ENCODE measurements around the gene ITGAD.

DNA sequence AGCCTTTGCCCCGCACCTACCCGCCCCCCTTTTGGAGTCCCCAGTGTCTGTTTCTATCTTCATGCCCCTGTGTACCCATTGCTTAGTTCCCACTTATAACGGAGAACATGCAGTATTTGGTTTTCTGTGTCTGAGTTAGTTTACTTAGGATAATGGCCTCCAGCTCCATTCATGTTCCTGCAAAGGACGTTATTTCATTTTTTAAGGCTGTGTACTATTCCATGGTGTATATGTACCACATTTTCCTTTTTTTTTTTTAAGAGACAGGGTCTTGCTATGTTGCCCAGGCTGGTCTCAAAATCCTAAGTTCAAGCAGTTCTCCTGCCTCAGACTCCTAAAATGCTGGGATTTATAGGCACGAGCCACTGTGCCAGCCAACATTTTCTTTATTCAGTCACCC lies 74.7 kb downstream of the ITGAD start:
- TF ChIP-seq, protein P1, sequence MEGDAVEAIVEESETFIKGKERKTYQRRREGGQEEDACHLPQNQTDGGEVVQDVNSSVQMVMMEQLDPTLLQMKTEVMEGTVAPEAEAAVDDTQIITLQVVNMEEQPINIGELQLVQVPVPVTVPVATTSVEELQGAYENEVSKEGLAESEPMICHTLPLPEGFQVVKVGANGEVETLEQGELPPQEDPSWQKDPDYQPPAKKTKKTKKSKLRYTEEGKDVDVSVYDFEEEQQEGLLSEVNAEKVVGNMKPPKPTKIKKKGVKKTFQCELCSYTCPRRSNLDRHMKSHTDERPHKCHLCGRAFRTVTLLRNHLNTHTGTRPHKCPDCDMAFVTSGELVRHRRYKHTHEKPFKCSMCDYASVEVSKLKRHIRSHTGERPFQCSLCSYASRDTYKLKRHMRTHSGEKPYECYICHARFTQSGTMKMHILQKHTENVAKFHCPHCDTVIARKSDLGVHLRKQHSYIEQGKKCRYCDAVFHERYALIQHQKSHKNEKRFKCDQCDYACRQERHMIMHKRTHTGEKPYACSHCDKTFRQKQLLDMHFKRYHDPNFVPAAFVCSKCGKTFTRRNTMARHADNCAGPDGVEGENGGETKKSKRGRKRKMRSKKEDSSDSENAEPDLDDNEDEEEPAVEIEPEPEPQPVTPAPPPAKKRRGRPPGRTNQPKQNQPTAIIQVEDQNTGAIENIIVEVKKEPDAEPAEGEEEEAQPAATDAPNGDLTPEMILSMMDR (IDR thresholded peaks at IDR 0.05; ENCODE audit: borderline replicate concordance, extremely low read depth, low read length, poor library complexity, severe bottlenecking): no peak
- no peak for TF ChIP-seq EZH2 (IDR thresholded peaks at IDR 0.05; ENCODE audit: borderline replicate concordance, low read depth, low read length, severe bottlenecking)
